HepG2 (cell line): ENCODE data around the gene REEP2. TPM values are rescaled to one million over a fixed set of nuclear protein-coding genes. Genes with fewer than 3 reads are reported as not detected.

Experiments
- KAT8 ChIP-seq: IDR thresholded peaks from 2 replicates; pipeline ENCODE4 v1.6.1; 2016; ENCODE audit warnings: missing genetic modification reagents, missing compliant biosample characterization
- MXD3 ChIP-seq: IDR thresholded peaks from 2 replicates; pipeline ENCODE4 v1.6.1; 2016; ENCODE audit warnings: mild to moderate bottlenecking, missing biosample characterization, missing genetic modification reagents
- MXI1 ChIP-seq: IDR thresholded peaks from 3 replicates; pipeline ENCODE4 v1.6.1; 2012; ENCODE audit warnings: low read depth, low read length, inconsistent platforms, borderline replicate concordance
- NR2F6 ChIP-seq, 2 experiments: IDR thresholded peaks; 2 replicates each; pipeline ENCODE4 v1.6.1; 2016; ENCODE audit warnings: antibody characterized with exemption in 1 of 2, mild to moderate bottlenecking in 1 of 2
- PREB ChIP-seq: sonication (generic); formaldehyde crosslinking; IDR thresholded peaks from 2 replicates; pipeline ENCODE4 v1.4.0; 2020; ENCODE audit warnings: missing genetic modification reagents
- REST ChIP-seq, 2 experiments: IDR thresholded peaks; 2 replicates each; pipeline ENCODE4 v1.6.1; 2011 to 2012; ENCODE audit warnings: low read length in 2 of 2, borderline replicate concordance in 1 of 2, low read depth in 1 of 2, mild to moderate bottlenecking in 1 of 2, moderate library complexity in 1 of 2
- SALL1 ChIP-seq: sonication (generic); formaldehyde crosslinking; IDR thresholded peaks from 2 replicates; pipeline ENCODE4 v1.8.0; 2022; ENCODE audit warnings: mild to moderate bottlenecking, missing genetic modification reagents
- TEAD3 ChIP-seq: optimal IDR thresholded peaks from 2 replicates; pipeline ENCODE3; 2016; ENCODE audit warnings: borderline replicate concordance
- WIZ ChIP-seq: sonication (generic); formaldehyde crosslinking; IDR thresholded peaks from 2 replicates; pipeline ENCODE4 v1.5.1; 2020; ENCODE audit warnings: mild to moderate bottlenecking, missing genetic modification reagents
- ZBTB46 ChIP-seq: sonication (generic); formaldehyde crosslinking; IDR thresholded peaks from 2 replicates; pipeline ENCODE4 v1.4.0; 2020; ENCODE audit warnings: mild to moderate bottlenecking, missing genetic modification reagents, borderline replicate concordance
- ZFP91 ChIP-seq: sonication (generic); formaldehyde crosslinking; IDR thresholded peaks from 2 replicates; pipeline ENCODE4 v1.9.0; 2022; ENCODE audit warnings: missing genetic modification reagents, mild to moderate bottlenecking, borderline replicate concordance
- ZNF317 ChIP-seq: sonication (generic); formaldehyde crosslinking; IDR thresholded peaks from 2 replicates; pipeline ENCODE4 v1.5.0; 2020; ENCODE audit warnings: mild to moderate bottlenecking, missing genetic modification reagents
- ZNF362 ChIP-seq: sonication (generic); formaldehyde crosslinking; IDR thresholded peaks from 2 replicates; pipeline ENCODE4 v1.4.0; 2020; ENCODE audit warnings: missing genetic modification reagents, mild to moderate bottlenecking, borderline replicate concordance
- ZNF670 ChIP-seq: sonication (generic); formaldehyde crosslinking; IDR thresholded peaks from 2 replicates; pipeline ENCODE4 v1.8.0; 2022; ENCODE audit warnings: mild to moderate bottlenecking, missing genetic modification reagents, borderline replicate concordance
- ZNF761 ChIP-seq: sonication (generic); formaldehyde crosslinking; conservative IDR thresholded peaks from 2 replicates; pipeline ENCODE4 v1.4.0; 2020; ENCODE audit warnings: mild to moderate bottlenecking, missing genetic modification reagents
- ZNF776 ChIP-seq: sonication (generic); formaldehyde crosslinking; IDR thresholded peaks from 2 replicates; pipeline ENCODE4 v1.4.0; 2020; ENCODE audit warnings: mild to moderate bottlenecking, missing genetic modification reagents
- polyA plus RNA-seq, 8 experiments: library from polyadenylated mRNA; depleted of rRNA in 3 of 8; stranded (reverse) in 7 of 8; unstranded in 1 of 8; fragments of >200 nt; fragmentation: Illumina TruSeq in 4 of 8; extraction: Trizol in 4 of 8; gene quantifications; 2 replicates each; pipeline versions ENCODE4 v1.2.1 to v1.2.3, GENCODE V29; 2011 to 2016; ENCODE audit warnings: low read depth in 4 of 8, missing spikeins in 1 of 8, mixed read lengths in 1 of 8; ENCODE audit not compliant: insufficient read depth in 1 of 8
- total RNA-seq, 5 experiments: library from RNA; depleted of rRNA; stranded (reverse); fragments of >200 nt; fragmentation: Illumina TruSeq; extraction: Trizol; gene quantifications; 2 replicates each; pipeline ENCODE4 v1.2.3, GENCODE V29; 2016; ENCODE audit warnings: low read depth in 1 of 5

Gene REEP2
- total and polyA plus RNA-seq, 2 of the 13 experiments (the other 11 are each of a cell fraction or from before 2014, with no cell fraction given) = 5.3 to 7.8 TPM

- TF ChIP-seq ZNF362 = no peak
- peak; percentile 43 for TF ChIP-seq TEAD3
- peak; percentile 63; the same call in 1 of the 2 replicates for TF ChIP-seq ZNF776 (CRISPR knock-in tag)
- TF ChIP-seq WIZ (CRISPR knock-in tag) = no peak; the same call in 1 of the 2 replicates
- TF ChIP-seq KAT8 (CRISPR knock-in tag) = 0 out of 2 replicates have a peak, but pooled peaks have one; percentile 48
- peak; percentile 74; the same call in 1 of the 2 replicates for TF ChIP-seq MXD3 (CRISPR knock-in tag)
- 0 out of 2 replicates have a peak, but pooled peaks have one; percentile 21 for TF ChIP-seq ZFP91 (CRISPR knock-in tag)
- no peak for TF ChIP-seq ZBTB46 (CRISPR knock-in tag)
- TF ChIP-seq MXI1 = peak; percentile 84; the same call in 2 of the 3 replicates
- TF ChIP-seq NR2F6 (IDR thresholded peaks at IDR 0.05) = no peak
- no peak for TF ChIP-seq NR2F6 (CRISPR knock-in tag; IDR thresholded peaks at IDR 0.05)
- peak; percentile 88 for TF ChIP-seq ZNF317 (CRISPR knock-in tag)
- TF ChIP-seq PREB (CRISPR knock-in tag) = no peak
- no peak for TF ChIP-seq REST (IDR thresholded peaks at IDR 0.05; ENCODE audit: borderline replicate concordance in 1 of 2, low read depth in 1 of 2, low read length in 2 of 2)
- 0 out of 2 replicates have a peak, but pooled peaks have one; percentile 63 for TF ChIP-seq ZNF670 (CRISPR knock-in tag)
- peak; percentile 95 for TF ChIP-seq SALL1 (CRISPR knock-in tag)
- no peak for TF ChIP-seq ZNF761 (CRISPR knock-in tag)
Observed at GRCh38 chr5:138459311-138459933, 20.6 kb downstream of the REEP2 start (continued).
